Vagina (tissue), 2 donors: ENCODE data around the gene ARHGAP24. TPM values are rescaled to one million over a fixed set of nuclear protein-coding genes. Genes with fewer than 3 reads are reported as not detected.
"Not testable (repeated sequence)": the region's sequence is repeated elsewhere in the genome, so short reads cannot be mapped to it uniquely, and the experiment has no call there.

Experiments
- DNase-seq, 2 donors: peaks; one replicate each; pipeline ENCODE4 v3.0.0-alpha.2; 2017; ENCODE audit errors: extremely low spot score in 2 of 2
- H3K27ac ChIP-seq: fragments of 200-600 bp; sonication (generic); one replicate; pipeline ENCODE4 v1.5.1; 2019
- H3K27me3 ChIP-seq: fragments of 200-600 bp; sonication (generic); one replicate; pipeline ENCODE4 v1.5.1; 2019
- H3K36me3 ChIP-seq, 2 donors: fragments of 200-600 bp; sonication (generic); one replicate each; pipeline ENCODE4 v1.5.1; 2017 to 2019
- H3K4me1 ChIP-seq: fragments of 200-600 bp; sonication (generic); one replicate; pipeline ENCODE4 v1.5.1; 2019
- H3K4me3 ChIP-seq, 2 donors: fragments of 200-600 bp; sonication (generic); 1 replicate in 1 of 2; 2 replicates in 1 of 2; pipeline ENCODE4 v1.5.1; 2016 to 2019
- H3K9me3 ChIP-seq: fragments of 200-600 bp; sonication (generic); one replicate; pipeline ENCODE4 v1.5.1; 2019
- POLR2A ChIP-seq, 2 donors: fragments of 450-650 bp; IDR thresholded peaks; one replicate each; pipeline ENCODE4 v1.6.1; 2017; ENCODE audit warnings: antibody characterized with exemption in 2 of 2, mild to moderate bottlenecking in 2 of 2, moderate library complexity in 2 of 2
- POLR2AphosphoS5 ChIP-seq, 2 donors: sonication (generic); formaldehyde crosslinking; IDR thresholded peaks; one replicate each; pipeline ENCODE4 v1.9.0; 2017; ENCODE audit warnings: antibody characterized with exemption in 2 of 2, mild to moderate bottlenecking in 2 of 2, low read depth in 1 of 2; ENCODE audit not compliant: insufficient read depth in 1 of 2
- intact Hi-C: fragments of 100-400 bp; cut with DNase I; formaldehyde crosslinking; loops from one replicate; pipeline ENCODE4 v1.15.1; 2023
- total RNA-seq: library from RNA; depleted of rRNA; stranded (reverse); fragments of >200 nt; gene quantifications from one replicate; pipeline ENCODE4 v1.2.3, GENCODE V29; 2016
- TF ChIP-seq, protein P1 (sequence below), 3 experiments: fragments of 450-650 bp in 2 of 3; fragments of 200-600 bp in 1 of 3; sonication (generic) in 1 of 3; IDR thresholded peaks; one replicate each; pipeline ENCODE4 v1.5.1; 2017 to 2019; ENCODE audit warnings: antibody characterized with exemption in 3 of 3, mild to moderate bottlenecking in 2 of 3, moderate library complexity in 2 of 3

The ARHGAP24 gene
- total RNA-seq, 1 donor from 2014 or later = 40.0 TPM

DNA sequence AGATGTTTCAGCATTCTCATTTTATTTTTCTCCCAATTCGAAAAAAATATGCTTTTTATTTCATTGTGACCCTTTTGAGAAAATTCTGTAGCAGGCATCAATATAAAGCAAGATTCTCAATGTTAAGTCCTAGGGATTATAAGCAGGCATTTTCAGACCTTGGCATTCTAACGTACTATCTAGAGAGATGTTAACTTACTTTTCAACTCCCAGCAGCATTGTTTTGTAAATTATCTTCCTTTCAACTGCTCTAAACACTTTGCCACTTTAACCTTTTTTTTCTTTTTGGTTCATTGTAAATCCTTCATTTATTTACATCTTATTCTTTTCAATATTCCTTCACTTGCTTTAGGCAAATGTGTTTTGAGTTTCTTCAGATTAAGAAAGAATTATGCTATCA is 333.2 kb downstream of the ARHGAP24 start:
- TF ChIP-seq POLR2A (IDR thresholded peaks at IDR 0.05) (no peak), POLR2AphosphoS5 (IDR thresholded peaks at IDR 0.05; ENCODE audit: insufficient read depth in 1 of 2, low read depth in 1 of 2) (no peak)
- TF ChIP-seq, protein P1, sequence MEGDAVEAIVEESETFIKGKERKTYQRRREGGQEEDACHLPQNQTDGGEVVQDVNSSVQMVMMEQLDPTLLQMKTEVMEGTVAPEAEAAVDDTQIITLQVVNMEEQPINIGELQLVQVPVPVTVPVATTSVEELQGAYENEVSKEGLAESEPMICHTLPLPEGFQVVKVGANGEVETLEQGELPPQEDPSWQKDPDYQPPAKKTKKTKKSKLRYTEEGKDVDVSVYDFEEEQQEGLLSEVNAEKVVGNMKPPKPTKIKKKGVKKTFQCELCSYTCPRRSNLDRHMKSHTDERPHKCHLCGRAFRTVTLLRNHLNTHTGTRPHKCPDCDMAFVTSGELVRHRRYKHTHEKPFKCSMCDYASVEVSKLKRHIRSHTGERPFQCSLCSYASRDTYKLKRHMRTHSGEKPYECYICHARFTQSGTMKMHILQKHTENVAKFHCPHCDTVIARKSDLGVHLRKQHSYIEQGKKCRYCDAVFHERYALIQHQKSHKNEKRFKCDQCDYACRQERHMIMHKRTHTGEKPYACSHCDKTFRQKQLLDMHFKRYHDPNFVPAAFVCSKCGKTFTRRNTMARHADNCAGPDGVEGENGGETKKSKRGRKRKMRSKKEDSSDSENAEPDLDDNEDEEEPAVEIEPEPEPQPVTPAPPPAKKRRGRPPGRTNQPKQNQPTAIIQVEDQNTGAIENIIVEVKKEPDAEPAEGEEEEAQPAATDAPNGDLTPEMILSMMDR (IDR thresholded peaks at IDR 0.05) = no peak
- H3K27me3 ChIP-seq = no peaks in the 10 kb centered on the region
- no peaks in the 10 kb centered on the region for H3K36me3 ChIP-seq
- H3K9me3 ChIP-seq = no peaks in the 10 kb centered on the region
- no peak overlapping the region for H3K27ac ChIP-seq
- H3K4me3 ChIP-seq = no peak overlapping the region
- intact Hi-C loops = no loop called here
- H3K4me1 ChIP-seq = no peaks in the 10 kb centered on the region
- DNase-seq = no peak

DNA sequence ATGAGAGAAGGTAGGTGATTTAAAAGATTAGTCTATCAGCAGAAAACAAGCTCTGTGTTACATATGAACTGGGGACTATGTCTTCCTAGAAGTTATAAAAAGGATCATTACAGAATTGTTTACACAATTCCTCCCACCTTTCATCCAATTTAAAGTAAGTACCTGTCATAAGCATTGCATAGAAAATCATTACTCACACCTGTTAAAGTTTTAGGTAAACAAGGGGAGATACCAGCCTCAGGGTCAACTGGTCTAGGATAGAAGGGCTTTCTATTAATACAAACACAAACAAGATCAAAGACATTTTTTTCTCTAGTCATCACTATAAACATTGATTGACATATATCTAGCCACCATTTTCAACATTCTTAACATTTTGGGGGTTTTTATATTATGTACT is 333.9 kb downstream of the ARHGAP24 start:
- Histone ChIP-seq H3K27me3 (no peaks in the 10 kb centered on the region), H3K4me3 (no peak overlapping the region), H3K36me3 (no peaks in the 10 kb centered on the region), H3K9me3 (no peaks in the 10 kb centered on the region), H3K4me1 (no peaks in the 10 kb centered on the region), H3K27ac (no peak overlapping the region)
- TF ChIP-seq POLR2A (IDR thresholded peaks at IDR 0.05) = no peak
- TF ChIP-seq, protein P1 (IDR thresholded peaks at IDR 0.05) = no peak
- no peak for TF ChIP-seq POLR2AphosphoS5 (IDR thresholded peaks at IDR 0.05; ENCODE audit: insufficient read depth in 1 of 2, low read depth in 1 of 2)
- no peak for DNase-seq
- intact Hi-C loops = no loop called here

GRCh38 chr4:85812776-85813175 is 337.8 kb downstream of the ARHGAP24 start:
- TF ChIP-seq POLR2AphosphoS5 (IDR thresholded peaks at IDR 0.05; ENCODE audit: insufficient read depth in 1 of 2, low read depth in 1 of 2) (no peak), POLR2A (IDR thresholded peaks at IDR 0.05) (no peak)
- TF ChIP-seq, protein P1 (IDR thresholded peaks at IDR 0.05) = no peak
- intact Hi-C loops = no loop called here
- H3K36me3 ChIP-seq = no peaks in the 10 kb centered on the region

GRCh38 chr4:85815796-85816459 is 341.0 kb downstream of the ARHGAP24 start:
- Histone ChIP-seq H3K4me1 (no peaks in the 10 kb centered on the region), H3K9me3 (no peaks in the 10 kb centered on the region), H3K27ac (no peak overlapping the region), H3K27me3 (no peaks in the 10 kb centered on the region), H3K4me3 (no peak overlapping the region), H3K36me3 (no peaks in the 10 kb centered on the region)
- no peak for DNase-seq
- intact Hi-C loops = no loop called here
- TF ChIP-seq, protein P1 (IDR thresholded peaks at IDR 0.05) = no peak
- TF ChIP-seq POLR2AphosphoS5 (IDR thresholded peaks at IDR 0.05; ENCODE audit: insufficient read depth in 1 of 2, low read depth in 1 of 2) = no peak
- no peak for TF ChIP-seq POLR2A (IDR thresholded peaks at IDR 0.05)

More at GRCh38 chr4:85812776-85813175, 337.8 kb downstream of the ARHGAP24 start:
- H3K4me3 ChIP-seq = no peak overlapping the region
- H3K27ac ChIP-seq = no peak overlapping the region
- no peak for DNase-seq
- no peaks in the 10 kb centered on the region for H3K27me3 ChIP-seq
- no peaks in the 10 kb centered on the region for H3K4me1 ChIP-seq
- H3K9me3 ChIP-seq = no peaks in the 10 kb centered on the region

- H3K4me1 ChIP-seq = peaks cover 5% of the 10 kb centered on the region
- no peak overlapping the region for H3K4me3 ChIP-seq
- no peaks in the 10 kb centered on the region for H3K27me3 ChIP-seq
- DNase-seq = no peak
- intact Hi-C loops = no loop called here
- no peaks in the 10 kb centered on the region for H3K36me3 ChIP-seq
- TF ChIP-seq POLR2A (IDR thresholded peaks at IDR 0.05) (no peak), POLR2AphosphoS5 (IDR thresholded peaks at IDR 0.05; ENCODE audit: insufficient read depth in 1 of 2, low read depth in 1 of 2) (no peak)
- TF ChIP-seq, protein P1 (IDR thresholded peaks at IDR 0.05) = no peak
- H3K27ac ChIP-seq = no peak overlapping the region
- no peaks in the 10 kb centered on the region for H3K9me3 ChIP-seq
Observed at GRCh38 chr4:85818700-85819099, 343.8 kb downstream of the ARHGAP24 start.

DNA sequence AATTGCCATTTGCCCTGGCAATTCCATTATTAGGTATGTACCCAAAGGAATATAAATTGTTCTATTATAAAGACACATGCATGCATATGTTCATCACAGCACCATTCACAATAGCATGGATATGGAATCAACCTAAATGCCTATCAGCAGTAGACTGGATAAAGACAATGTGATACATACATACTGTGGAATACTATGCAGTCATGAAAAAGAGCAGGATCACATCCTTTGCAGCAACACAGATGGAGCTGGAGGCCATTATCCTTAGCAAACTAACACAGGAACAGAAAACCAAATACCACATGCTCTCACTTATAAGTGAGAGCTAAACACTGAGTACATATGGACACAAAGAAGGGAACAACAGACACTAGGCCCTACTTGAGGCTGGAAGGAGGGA is 345.2 kb downstream of the ARHGAP24 start:
- H3K4me3 ChIP-seq, DNase-seq, intact Hi-C loops, H3K27me3 ChIP-seq, H3K27ac ChIP-seq, H3K36me3 ChIP-seq, H3K9me3 ChIP-seq, H3K4me1 ChIP-seq: not testable (repeated sequence)
